GM21576 (cell line): ENCODE measurements around the gene ADAT3.
"Not testable (repeated sequence)": the region's sequence is repeated elsewhere in the genome, so short reads cannot be mapped to it uniquely, and the experiment has no call there.

Experiments
- ATAC-seq: cut with Tn5 transposase; IDR thresholded peaks from one replicate; pipeline ENCODE4 v1.9.1; 2021; ENCODE audit warnings: mild to moderate bottlenecking, moderate library complexity; ENCODE audit not compliant: unreplicated experiment

The ADAT3 gene

GRCh38 chr19:1882786-1883692 lies 22.2 kb upstream of the ADAT3 start:
- no peak for ATAC-seq

GRCh38 chr19:1883784-1884183 lies 21.4 kb upstream of the ADAT3 start:
- ATAC-seq = no peak

- ATAC-seq = no peak
Measured at GRCh38 chr19:1884291-1884718, 20.9 kb upstream of the ADAT3 start.

GRCh38 chr19:1884719-1885334 lies 20.4 kb upstream of the ADAT3 start:
- no peak for ATAC-seq

- ATAC-seq = peak; percentile 64
Measured at GRCh38 chr19:1885398-1886119, 19.6 kb upstream of the ADAT3 start, which contains the start of gene ABHD17A. Gene ABHD17A, minus strand, starts transcription at chr19:1885496. Its CDS starts 3,930 bp downstream, at chr19:1881566.

- not testable (repeated sequence) for ATAC-seq
Measured at GRCh38 chr19:1886360-1886759, 18.8 kb upstream of the ADAT3 start.

- no peak for ATAC-seq
Measured at GRCh38 chr19:1888385-1888784, 16.8 kb upstream of the ADAT3 start.

GRCh38 chr19:1889907-1890306 lies 15.3 kb upstream of the ADAT3 start:
- no peak for ATAC-seq

GRCh38 chr19:1893791-1894190 lies 11.4 kb upstream of the ADAT3 start:
- no peak for ATAC-seq

GRCh38 chr19:1896508-1896907 lies 8.7 kb upstream of the ADAT3 start:
- ATAC-seq = no peak

GRCh38 chr19:1901940-1902404 lies 3.2 kb upstream of the ADAT3 start:
- ATAC-seq = no peak

- ATAC-seq = no peak
Measured at GRCh38 chr19:1902923-1903322, 2.3 kb upstream of the ADAT3 start.

- peak; percentile 9 for ATAC-seq
Measured at GRCh38 chr19:1904860-1905109, 414 bp upstream of the ADAT3 start.

- ATAC-seq = no peak
Measured at GRCh38 chr19:1905863-1906375, 720 bp downstream of the ADAT3 start.

- no peak for ATAC-seq
Measured at GRCh38 chr19:1906985-1907562, 1.9 kb downstream of the ADAT3 start.

- no peak for ATAC-seq
Measured at GRCh38 chr19:1907563-1908363, 2.6 kb downstream of the ADAT3 start.

- no peak for ATAC-seq
Measured at GRCh38 chr19:1908364-1908678, 3.1 kb downstream of the ADAT3 start.

GRCh38 chr19:1909761-1910080 lies 4.5 kb downstream of the ADAT3 start:
- no peak for ATAC-seq

- no peak for ATAC-seq
Measured at GRCh38 chr19:1910177-1910576, 5.0 kb downstream of the ADAT3 start.

GRCh38 chr19:1911098-1911497 lies 5.9 kb downstream of the ADAT3 start:
- ATAC-seq = no peak

- ATAC-seq = no peak
Measured at GRCh38 chr19:1911995-1912394, 6.8 kb downstream of the ADAT3 start.
